ENCODE measurements around the gene PLXNA1. TPM values are rescaled to one million over a fixed set of nuclear protein-coding genes. Genes with fewer than 3 reads are reported as not detected.

Gene PLXNA1
- total and polyA plus RNA-seq, 2 experiments from 2014 or later = 11.0 to 73.5 TPM

DNA sequence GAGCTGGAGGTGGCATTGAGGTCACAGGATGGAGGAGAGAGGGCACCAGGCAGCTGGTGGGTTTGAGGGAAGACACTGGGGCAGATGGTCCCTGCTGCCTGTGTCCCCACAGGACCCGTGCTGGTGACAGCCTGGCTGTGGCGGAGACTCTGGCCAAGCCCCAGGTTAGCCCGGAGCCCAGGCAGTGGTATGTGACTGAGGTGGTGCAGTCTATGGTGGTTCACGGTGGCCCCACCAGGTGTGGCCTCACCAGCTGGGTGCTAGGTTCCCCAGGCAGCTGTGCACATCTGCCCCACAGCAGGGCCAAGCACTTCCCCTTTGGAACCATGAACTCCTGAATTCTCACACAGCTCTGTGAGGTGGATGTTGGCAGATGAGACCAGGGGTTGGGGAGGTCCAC, 15.4 kb downstream of the PLXNA1 start:
- H3K36me3 Mint-ChIP-seq (ENCODE audit: low read depth) = peaks cover 3% of the 10 kb centered on the region; the same call in 2 of the 3 replicates

GRCh38 chr3:126998728-126999127, 15.8 kb downstream of the PLXNA1 start:
- ATAC-seq (no peak), DNase-seq (ENCODE audit: low spot score) (no peak)
- Histone ChIP-seq H3K79me2 (replicated peaks; ENCODE audit: insufficient read depth) (peaks cover 26% of the 10 kb centered on the region; the same call in 1 of the 2 replicates), H3K4me3 (no peak overlapping the region), H4K20me1 (replicated peaks; ENCODE audit: insufficient read depth) (no peaks in the 10 kb centered on the region; the same call in 1 of the 2 replicates), H3K27ac (ENCODE audit: low read depth) (no peak overlapping the region), H3F3A (replicated peaks; ENCODE audit: low read depth) (no peaks in the 10 kb centered on the region), H3K4me1 (ENCODE audit: insufficient read depth) (peaks cover 10% of the 10 kb centered on the region; the same call in 1 of the 2 replicates), H2AFZ (no peak overlapping the region), H3K4me2 (no peak overlapping the region), H3K27me3 (ENCODE audit: insufficient read depth) (no peaks in the 10 kb centered on the region), H3K36me3 (ENCODE audit: insufficient read depth) (no peaks in the 10 kb centered on the region), H3K9me2 (ENCODE audit: insufficient read depth) (no peaks in the 10 kb centered on the region)
- Mint-ChIP-seq H3K9me3 (no peaks in the 10 kb centered on the region), H3K36me3 (ENCODE audit: low read depth) (peaks cover 2% of the 10 kb centered on the region; the same call in 2 of the 3 replicates), H3K4me3 (no peak overlapping the region), H3K4me1 (peaks cover 25% of the 10 kb centered on the region), H3K27me3 (ENCODE audit: insufficient read depth, low read depth, poor library complexity) (peaks cover 11% of the 10 kb centered on the region), H3K27ac (peak overlapping the region; percentile 70; the same call in 1 of the 2 replicates)
- no peak for TF ChIP-seq CREB1 (CRISPR knock-in tag; IDR thresholded peaks at IDR 0.05; ENCODE audit: low read depth)
- no peak for TF ChIP-seq ZNF114 (CRISPR knock-in tag; IDR thresholded peaks at IDR 0.05)
- no peak for TF ChIP-seq CTCF (conservative IDR thresholded peaks at IDR 0.05; ENCODE audit: low read depth in 2 of 2)
- no peak for TF ChIP-seq JUNB (IDR thresholded peaks at IDR 0.05; ENCODE audit: unreplicated experiment)
- no peak for TF ChIP-seq POLR2AphosphoS5 (IDR thresholded peaks at IDR 0.05; ENCODE audit: low read depth)
- TF ChIP-seq REST (IDR thresholded peaks at IDR 0.05; ENCODE audit: unreplicated experiment) = no peak
- no peak for TF ChIP-seq ZNF331 (CRISPR knock-in tag; IDR thresholded peaks at IDR 0.05; ENCODE audit: low read depth)
- no peak for TF ChIP-seq EZH2 (IDR thresholded peaks at IDR 0.05; ENCODE audit: low read depth, unreplicated experiment)
- TF ChIP-seq EZH2phosphoT487 (IDR thresholded peaks at IDR 0.05; ENCODE audit: unreplicated experiment) = no peak
- no peak for TF ChIP-seq STAT1 (IDR thresholded peaks at IDR 0.05; ENCODE audit: unreplicated experiment)
- no peak for TF ChIP-seq NANOG (IDR thresholded peaks at IDR 0.05; ENCODE audit: borderline replicate concordance)
- no peak for TF ChIP-seq ETS1 (IDR thresholded peaks at IDR 0.05)

More for the DNA sequence above, 15.4 kb downstream of the PLXNA1 start:
- Mint-ChIP-seq H3K4me1 (peaks cover 25% of the 10 kb centered on the region), H3K27me3 (ENCODE audit: insufficient read depth, low read depth, poor library complexity) (peaks cover 11% of the 10 kb centered on the region), H3K4me3 (no peak overlapping the region), H3K9me3 (no peaks in the 10 kb centered on the region), H3K27ac (peak overlapping the region; percentile 70)
- no peak overlapping the region for H3K4me2 ChIP-seq
- TF ChIP-seq POLR2AphosphoS5 (IDR thresholded peaks at IDR 0.05; ENCODE audit: low read depth) (no peak), ZNF331 (CRISPR knock-in tag; IDR thresholded peaks at IDR 0.05; ENCODE audit: low read depth) (no peak), ETS1 (IDR thresholded peaks at IDR 0.05) (no peak)
- DNase-seq (ENCODE audit: low spot score) (no peak), ATAC-seq (no peak)
- H3K9me2 ChIP-seq (ENCODE audit: insufficient read depth) = no peaks in the 10 kb centered on the region
- H3K27ac ChIP-seq (ENCODE audit: low read depth) = no peak overlapping the region
- no peaks in the 10 kb centered on the region for H3F3A ChIP-seq (replicated peaks; ENCODE audit: low read depth)
- no peak overlapping the region for H3K4me3 ChIP-seq
- H2AFZ ChIP-seq = no peak overlapping the region
- no peaks in the 10 kb centered on the region; the same call in 1 of the 2 replicates for H4K20me1 ChIP-seq (replicated peaks; ENCODE audit: insufficient read depth)
- peaks cover 10% of the 10 kb centered on the region; the same call in 1 of the 2 replicates for H3K4me1 ChIP-seq (ENCODE audit: insufficient read depth)
- H3K36me3 ChIP-seq (ENCODE audit: insufficient read depth) = no peaks in the 10 kb centered on the region
- H3K79me2 ChIP-seq (replicated peaks; ENCODE audit: insufficient read depth) = peaks cover 26% of the 10 kb centered on the region; the same call in 1 of the 2 replicates
- no peaks in the 10 kb centered on the region for H3K27me3 ChIP-seq (ENCODE audit: insufficient read depth)

Data from GM23338 (cell line).